Measurements from ENCODE around the gene SEC31A. TPM values are rescaled to one million over a fixed set of nuclear protein-coding genes. Genes with fewer than 3 reads are reported as not detected.
"Not testable (repeated sequence)": the region's sequence is repeated elsewhere in the genome, so short reads cannot be mapped to it uniquely, and the experiment has no call there.

Gene SEC31A
- 10 to 100 TPM; 87.9 to 89.8 TPM for total RNA-seq

GRCh38 chr4:82890901-82891706, at the start of gene SEC31A:
TSS of gene SEC31A (minus strand) at chr4:82891153. CDS start at chr4:82881936, 9,217 bp downstream.
- Mint-ChIP-seq H3K27me3 (no peaks in the 10 kb centered on the region), H3K36me3 (peaks cover 25% of the 10 kb centered on the region), H3K4me1 (peaks cover 49% of the 10 kb centered on the region), H3K9me3 (ENCODE audit: low read depth) (no peaks in the 10 kb centered on the region), H3K27ac (peak within 1 kb of the TSS; percentile 97), H3K4me3 (peak within 1 kb of the TSS; percentile 93)
- DNase-seq (peak; percentile 98), ATAC-seq (peak; percentile 93)
- CTCF ChIA-PET, result interaction anchor here (2.9 kb wide), 1 partner anchor 9 kb away, joined by 13 read pairs; the partner anchor contains the start of gene THAP9

- DNase-seq (no peak), ATAC-seq (no peak)
- CTCF ChIA-PET, result interaction anchor here (1.9 kb wide), 1 partner anchor 28 kb away, joined by 7 read pairs; no protein-coding TSS in a partner anchor
- Mint-ChIP-seq H3K36me3 (peaks cover 49% of the 10 kb centered on the region), H3K27me3 (no peaks in the 10 kb centered on the region), H3K27ac (no peak overlapping the region), H3K4me3 (no peak overlapping the region), H3K9me3 (ENCODE audit: low read depth) (no peaks in the 10 kb centered on the region), H3K4me1 (peaks cover 2% of the 10 kb centered on the region)
These were observed 48.5 kb upstream of the SEC31A start for GRCh38 chr4:82939414-82939813.

DNA sequence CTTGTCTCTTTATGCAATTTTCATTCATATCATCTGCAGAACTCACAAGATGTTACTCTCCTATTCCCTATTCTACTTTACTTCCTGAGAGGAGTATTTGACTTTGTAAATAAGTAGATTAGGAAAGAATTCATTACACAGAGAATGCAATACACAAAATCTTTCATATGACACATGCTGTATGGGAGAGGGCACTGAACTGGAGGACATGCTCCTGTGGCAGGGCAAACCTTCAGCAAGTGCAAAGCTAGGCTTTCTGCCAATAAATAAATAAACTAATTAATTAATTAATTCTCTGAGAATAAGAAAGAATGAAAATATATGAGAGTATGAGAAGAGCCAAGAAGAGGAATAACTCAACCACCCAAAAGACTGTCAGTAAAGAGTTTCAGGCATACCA, 43.5 kb upstream of the SEC31A start:
- ATAC-seq (no peak), DNase-seq (no peak)
- Mint-ChIP-seq H3K27me3 (no peaks in the 10 kb centered on the region), H3K4me3 (no peak overlapping the region), H3K9me3 (ENCODE audit: low read depth) (no peaks in the 10 kb centered on the region), H3K36me3 (peaks cover 58% of the 10 kb centered on the region), H3K27ac (no peak overlapping the region), H3K4me1 (no peaks in the 10 kb centered on the region)
- CTCF ChIA-PET, result interaction anchor here (1.0 kb wide), 1 partner anchor 82 kb away, joined by 3 read pairs; no protein-coding TSS in a partner anchor

DNA sequence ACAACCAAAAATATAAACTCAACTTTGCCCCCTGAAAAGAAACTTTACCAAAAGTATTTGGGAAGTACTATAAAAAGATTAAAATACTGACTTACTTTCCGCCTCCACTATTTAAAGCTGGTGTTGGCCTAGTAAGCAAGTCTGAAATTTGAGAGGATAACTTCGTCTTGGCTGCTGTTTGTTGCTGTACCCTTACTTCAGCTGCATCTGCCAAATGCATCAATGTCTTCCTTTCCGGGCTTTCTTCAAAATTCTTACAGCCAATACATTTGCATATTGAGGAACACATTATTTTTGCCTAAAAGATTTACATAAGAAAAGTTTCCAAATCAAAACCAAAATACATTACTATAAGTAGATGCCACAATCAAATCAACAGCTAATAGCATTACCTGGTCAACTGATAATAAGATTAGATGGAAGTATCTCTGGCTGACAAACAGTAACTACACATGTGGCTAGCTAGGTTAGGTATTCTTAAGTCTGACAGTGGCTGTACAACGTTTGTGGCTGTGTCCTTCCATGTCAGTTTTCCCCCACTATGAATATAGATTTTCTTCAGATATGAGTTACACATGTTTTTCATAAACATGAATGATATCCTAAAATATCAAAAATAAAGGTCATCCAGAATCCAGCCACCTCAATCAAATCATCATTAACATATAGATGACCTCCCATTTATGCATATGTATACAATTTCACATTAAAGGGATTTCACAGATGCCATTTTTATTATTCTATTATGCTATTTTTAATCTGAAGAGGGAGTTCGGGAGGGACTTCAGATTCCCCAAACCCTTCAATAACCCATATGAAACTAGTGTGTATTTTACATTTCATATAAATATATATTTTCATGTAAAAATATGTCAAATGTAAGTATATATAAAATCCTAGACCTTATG, 40.1 kb upstream of the SEC31A start:
- no peaks in the 10 kb centered on the region for H3K9me3 Mint-ChIP-seq (ENCODE audit: low read depth)
- no peak overlapping the region for H3K4me3 Mint-ChIP-seq
- H3K27ac Mint-ChIP-seq, result no peak overlapping the region
- no peak for DNase-seq
- no peaks in the 10 kb centered on the region for H3K27me3 Mint-ChIP-seq
- no peak for ATAC-seq
- CTCF ChIA-PET, result no interaction called here
- H3K4me1 Mint-ChIP-seq, result no peaks in the 10 kb centered on the region
- peaks cover 53% of the 10 kb centered on the region for H3K36me3 Mint-ChIP-seq

- ATAC-seq (no peak), DNase-seq (no peak)
- no peak overlapping the region for H3K27ac Mint-ChIP-seq
- CTCF ChIA-PET, result interaction anchor here (1.0 kb wide), 1 partner anchor 113 kb away, joined by 3 read pairs; the partner anchor contains the start of gene COPS4
- H3K4me3 Mint-ChIP-seq, result no peak overlapping the region
- no peaks in the 10 kb centered on the region for H3K27me3 Mint-ChIP-seq
- no peaks in the 10 kb centered on the region for H3K9me3 Mint-ChIP-seq (ENCODE audit: low read depth)
- no peaks in the 10 kb centered on the region for H3K4me1 Mint-ChIP-seq
- H3K36me3 Mint-ChIP-seq, result peaks cover 5% of the 10 kb centered on the region
These were observed 30.8 kb upstream of the SEC31A start for GRCh38 chr4:82921795-82922194.

DNA sequence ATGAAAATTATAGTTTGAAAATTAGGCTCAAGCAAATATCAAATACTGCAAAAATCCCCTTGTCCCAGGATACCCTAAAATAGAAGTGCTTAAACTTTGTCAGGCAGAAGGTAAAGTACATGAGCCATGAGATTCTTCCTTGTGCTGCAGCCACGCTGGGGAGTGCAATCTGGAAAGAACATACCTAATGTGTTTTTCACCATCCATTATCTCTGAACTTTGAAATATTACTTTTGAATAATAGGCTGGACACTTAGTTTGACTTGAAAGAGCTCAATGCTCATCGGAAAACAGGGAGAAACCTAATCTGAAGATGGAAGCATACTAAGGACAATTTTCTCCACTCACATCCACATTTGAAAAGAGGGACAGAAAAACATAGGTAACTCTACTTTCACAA, 28.4 kb upstream of the SEC31A start:
- no peaks in the 10 kb centered on the region for H3K9me3 Mint-ChIP-seq (ENCODE audit: low read depth)
- no peak for DNase-seq
- no peak overlapping the region for H3K27ac Mint-ChIP-seq
- no peaks in the 10 kb centered on the region for H3K27me3 Mint-ChIP-seq
- peaks cover 5% of the 10 kb centered on the region for H3K36me3 Mint-ChIP-seq
- ATAC-seq, result no peak
- no peak overlapping the region for H3K4me3 Mint-ChIP-seq
- no peaks in the 10 kb centered on the region for H3K4me1 Mint-ChIP-seq
- CTCF ChIA-PET, result no interaction called here

DNA sequence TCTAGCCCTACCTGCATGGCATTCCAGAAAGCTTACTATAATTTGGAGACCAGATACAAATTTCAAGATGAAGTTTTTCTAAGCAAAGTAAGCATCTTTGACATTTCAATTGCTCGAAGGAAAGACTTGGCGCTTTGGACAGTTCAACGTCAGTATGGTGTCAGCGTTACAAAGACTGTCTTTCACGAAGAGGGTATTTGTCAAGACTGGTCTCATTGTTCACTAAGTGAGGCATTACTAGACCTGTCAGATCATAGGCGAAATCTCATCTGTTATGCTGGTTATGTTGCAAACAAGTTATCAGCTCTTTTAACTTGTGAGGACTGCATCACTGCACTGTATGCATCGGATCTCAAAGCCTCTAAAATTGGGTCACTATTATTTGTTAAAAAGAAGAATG, 27.1 kb upstream of the SEC31A start:
- no peaks in the 10 kb centered on the region for H3K9me3 Mint-ChIP-seq (ENCODE audit: low read depth)
- no peak overlapping the region for H3K27ac Mint-ChIP-seq
- DNase-seq (no peak), ATAC-seq (no peak)
- H3K4me3 Mint-ChIP-seq, result no peak overlapping the region
- CTCF ChIA-PET, result no interaction called here
- no peaks in the 10 kb centered on the region for H3K27me3 Mint-ChIP-seq
- H3K36me3 Mint-ChIP-seq, result peaks cover 9% of the 10 kb centered on the region
- no peaks in the 10 kb centered on the region for H3K4me1 Mint-ChIP-seq

- ATAC-seq; H3K4me3 Mint-ChIP-seq; H3K27me3 Mint-ChIP-seq; H3K9me3 Mint-ChIP-seq (ENCODE audit: low read depth); CTCF ChIA-PET; H3K4me1 Mint-ChIP-seq; DNase-seq; H3K27ac Mint-ChIP-seq: not testable (repeated sequence)
- H3K36me3 Mint-ChIP-seq, result peaks cover 14% of the 10 kb centered on the region
These were observed 23.0 kb upstream of the SEC31A start for GRCh38 chr4:82913968-82914367.

- no peaks in the 10 kb centered on the region for H3K9me3 Mint-ChIP-seq (ENCODE audit: low read depth)
- DNase-seq (no peak), ATAC-seq (no peak)
- H3K36me3 Mint-ChIP-seq, result peaks cover 14% of the 10 kb centered on the region
- no peaks in the 10 kb centered on the region for H3K4me1 Mint-ChIP-seq
- no peak overlapping the region for H3K4me3 Mint-ChIP-seq
- CTCF ChIA-PET, result no interaction called here
- no peaks in the 10 kb centered on the region for H3K27me3 Mint-ChIP-seq
- no peak overlapping the region for H3K27ac Mint-ChIP-seq
These were observed 22.4 kb upstream of the SEC31A start for GRCh38 chr4:82913305-82913704.

DNA sequence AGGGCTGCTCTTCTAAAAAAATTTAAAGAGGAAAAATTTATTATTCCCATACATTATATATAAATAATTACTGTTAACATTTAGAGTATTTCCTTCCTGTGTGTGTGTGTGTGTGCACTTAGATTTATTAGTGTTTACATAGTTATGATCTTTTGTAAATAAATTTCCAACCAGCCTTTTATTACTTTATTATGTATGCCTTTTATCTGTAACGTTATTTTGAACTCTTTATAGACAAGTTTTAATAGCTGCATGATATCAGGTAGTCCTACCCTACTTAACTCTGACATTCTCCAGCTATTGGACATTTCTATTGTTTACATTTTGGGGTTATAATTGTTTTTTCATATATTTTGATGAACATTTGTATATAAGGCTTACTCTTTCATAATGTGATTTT, 18.4 kb upstream of the SEC31A start:
- no peak overlapping the region for H3K27ac Mint-ChIP-seq
- no peak for ATAC-seq
- H3K4me3 Mint-ChIP-seq, result no peak overlapping the region
- CTCF ChIA-PET, result no interaction called here
- no peaks in the 10 kb centered on the region for H3K9me3 Mint-ChIP-seq (ENCODE audit: low read depth)
- peaks cover 12% of the 10 kb centered on the region for H3K4me1 Mint-ChIP-seq
- no peak for DNase-seq
- H3K36me3 Mint-ChIP-seq, result peaks cover 17% of the 10 kb centered on the region
- H3K27me3 Mint-ChIP-seq, result peaks cover 11% of the 10 kb centered on the region

- peaks cover 13% of the 10 kb centered on the region for H3K36me3 Mint-ChIP-seq
- H3K27me3 Mint-ChIP-seq, result peaks cover 13% of the 10 kb centered on the region
- DNase-seq (no peak), ATAC-seq (no peak)
- no peak overlapping the region for H3K27ac Mint-ChIP-seq
- H3K9me3 Mint-ChIP-seq (ENCODE audit: low read depth), result no peaks in the 10 kb centered on the region
- CTCF ChIA-PET, result no interaction called here
- peaks cover 27% of the 10 kb centered on the region for H3K4me1 Mint-ChIP-seq
- no peak overlapping the region for H3K4me3 Mint-ChIP-seq
These were observed 15.5 kb upstream of the SEC31A start for GRCh38 chr4:82906469-82906868.

GRCh38 chr4:82905205-82905604, 14.3 kb upstream of the SEC31A start:
- H3K4me1 Mint-ChIP-seq, result peaks cover 27% of the 10 kb centered on the region
- H3K9me3 Mint-ChIP-seq (ENCODE audit: low read depth), result no peaks in the 10 kb centered on the region
- peak overlapping the region; percentile 19 for H3K4me3 Mint-ChIP-seq
- peaks cover 8% of the 10 kb centered on the region for H3K36me3 Mint-ChIP-seq
- CTCF ChIA-PET, result interaction anchor here (0.8 kb wide), 1 partner anchor 108 kb away, joined by 3 read pairs; no protein-coding TSS in a partner anchor
- DNase-seq (peak; percentile 81), ATAC-seq (peak; percentile 3)
- peak overlapping the region; percentile 60 for H3K27ac Mint-ChIP-seq
- H3K27me3 Mint-ChIP-seq, result peaks cover 13% of the 10 kb centered on the region

DNA sequence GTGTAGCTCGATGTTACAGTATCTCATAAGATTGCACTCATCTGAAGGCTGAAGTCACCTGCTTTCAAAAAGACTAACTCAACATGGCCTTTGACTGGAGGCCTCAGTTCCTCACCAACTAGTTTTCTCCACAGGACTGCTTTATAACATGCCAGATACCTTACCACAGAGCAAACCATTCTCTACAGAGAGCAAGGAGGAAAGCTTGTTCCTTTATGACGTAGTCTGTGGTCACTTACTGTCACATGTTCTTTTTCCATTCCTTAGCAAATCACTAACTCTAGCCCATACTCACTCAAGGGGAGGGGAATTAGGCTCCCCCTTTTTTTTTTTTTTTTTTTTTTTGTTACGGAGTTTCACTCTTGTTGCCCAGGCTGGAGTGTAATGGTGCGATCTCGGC, 12.8 kb upstream of the SEC31A start:
- Mint-ChIP-seq H3K36me3 (peaks cover 13% of the 10 kb centered on the region), H3K4me3 (no peak overlapping the region), H3K27ac (peak overlapping the region; percentile 17), H3K27me3 (peaks cover 13% of the 10 kb centered on the region), H3K9me3 (ENCODE audit: low read depth) (no peaks in the 10 kb centered on the region), H3K4me1 (peaks cover 30% of the 10 kb centered on the region)
- no peak for ATAC-seq
- no peak for DNase-seq
- CTCF ChIA-PET, result interaction anchor here (0.8 kb wide), 1 partner anchor 51 kb away, joined by 3 read pairs; no protein-coding TSS in a partner anchor
